ENCODE measurements around the gene IFITM1. TPM values are rescaled to one million over a fixed set of nuclear protein-coding genes. Genes with fewer than 3 reads are reported as not detected.
"Not testable (repeated sequence)": the region's sequence is repeated elsewhere in the genome, so short reads cannot be mapped to it uniquely, and the experiment has no call there.

The IFITM1 gene
- total and polyA plus RNA-seq, 2 of the 8 experiments (the other 6 are each of a cell fraction or from before 2014, with no cell fraction given) = 394 to 1,464 TPM

GRCh38 chr11:324593-325517 is 11.0 kb downstream of the IFITM1 start:
- not testable (repeated sequence) for H3K79me1 ChIP-seq (ENCODE audit: low read depth, low read length); H3K9me3 ChIP-seq (ENCODE audit: insufficient read depth in 2 of 2, low read depth in 1 of 2, low read length in 1 of 2); H4K8ac ChIP-seq (ENCODE audit: extremely low read depth, insufficient read depth, low read length); H3K18ac ChIP-seq (ENCODE audit: extremely low read depth, low read length); H4K20me1 ChIP-seq (replicated peaks in 1 of 2; ENCODE audit: control insufficient read depth in 1 of 2, insufficient read depth in 2 of 2, low read length in 2 of 2); H3K4me2 ChIP-seq (ENCODE audit: insufficient read depth in 1 of 2, low read depth in 2 of 2, low read length in 2 of 2); H2AFZ ChIP-seq (ENCODE audit: low read length); H2AK5ac ChIP-seq (ENCODE audit: low read depth, low read length); H3K23me2 ChIP-seq (ENCODE audit: low read depth, low read length); H3K56ac ChIP-seq (replicated peaks; ENCODE audit: insufficient read length, low read depth, low read length); H4K91ac ChIP-seq (replicated peaks; ENCODE audit: insufficient read length, low read length); H2BK20ac ChIP-seq (ENCODE audit: low read length); H3K14ac ChIP-seq (ENCODE audit: insufficient read length); H3K23ac ChIP-seq (ENCODE audit: insufficient read length); H3K27ac ChIP-seq (ENCODE audit: low read depth, low read length); H2BK15ac ChIP-seq (ENCODE audit: low read length); H3K4me3 ChIP-seq (ENCODE audit: extremely low read depth in 1 of 4, insufficient read depth in 2 of 4, low read depth in 3 of 4, low read length in 4 of 4); H3K4ac ChIP-seq (replicated peaks; ENCODE audit: insufficient read length, low read depth, low read length); H3K9ac ChIP-seq (replicated peaks in 1 of 4; ENCODE audit: extremely low read depth in 1 of 4, low read depth in 3 of 4, low read length in 3 of 4); H3K27me3 ChIP-seq (replicated peaks in 1 of 4; ENCODE audit: control insufficient read depth in 3 of 4, extremely low read depth in 1 of 4, insufficient read depth in 3 of 4, low read length in 3 of 4); H3K36me3 ChIP-seq (ENCODE audit: control insufficient read depth in 2 of 4, insufficient read depth in 4 of 4, low read length in 3 of 4); FAIRE-seq; H3K79me2 ChIP-seq (ENCODE audit: control insufficient read depth in 1 of 2, insufficient read depth in 2 of 2, low read length in 2 of 2); H2BK5ac ChIP-seq (ENCODE audit: low read depth, low read length); DNase-seq (ENCODE audit: low read depth in 1 of 2, low spot score in 2 of 2); H2BK120ac ChIP-seq (replicated peaks; ENCODE audit: low read depth, low read length); H4K5ac ChIP-seq (ENCODE audit: insufficient read length, low read depth, low read length)
- Histone ChIP-seq H3K4me1 (replicated peaks in 1 of 4; ENCODE audit: control insufficient read depth in 3 of 4, insufficient read depth in 4 of 4, low read length in 3 of 4) (peaks cover 0 to 20% (median 5%) of the 10 kb centered on the region in 4 experiments; a peak in 6 of 7 replicates), H2BK12ac (ENCODE audit: low read depth, low read length) (peak overlapping the region; percentile 84; the same call in 1 of the 2 replicates)
- POLR2A ChIA-PET (ENCODE audit: partially characterized antibody) = interaction anchor here (0.8 to 2.2 kb wide), 3 partner anchors 9 to 24 kb away, joined by 3 to 6 read pairs (median 4); no protein-coding TSS in a partner anchor
- CTCF ChIA-PET (ENCODE audit: partially characterized antibody) = interaction anchor here (0.7 to 2.3 kb wide), 9 partner anchors 10 to 74 kb away, joined by 3 to 9 read pairs (median 4); partner anchors contain the start of genes IFITM2 and IFITM5
- 84% methylated on average over 24 of the region's 34 CpGs; no CpG with 5 or more reads in 1 of the 2 experiments for WGBS, 2 experiments (ENCODE audit: extremely low coverage in 1 of 2, insufficient coverage in 1 of 2, insufficient read length in 1 of 2, insufficient replicate concordance in 2 of 2, low coverage in 1 of 2, low lambda C conversion rate in 2 of 2, missing lambda C conversion rate in 1 of 2)
